Adrenal gland (tissue), 12 donors: Measurements from ENCODE around the gene TET1. TPM values are rescaled to one million over a fixed set of nuclear protein-coding genes. Genes with fewer than 3 reads are reported as not detected.

Experiments used
- DNase-seq, 7 donors: peaks; one replicate each; pipeline ENCODE4 v3.0.0-alpha.2; 2019 to 2020
- H3K27ac ChIP-seq, 5 donors: fragments of 200-600 bp; sonication (generic) in 4 of 5; 1 replicate in 3 of 5; 2 replicates in 2 of 5; pipeline versions ENCODE4 v1.5.1 to v1.8.0; 2016 to 2020; ENCODE audit warnings: mild to moderate bottlenecking in 1 of 5
- H3K27me3 ChIP-seq: fragments of 200-600 bp; 2 replicates; pipeline ENCODE4 v1.8.0; 2021
- H3K36me3 ChIP-seq, 2 donors: fragments of 200-600 bp; replicated peaks in 1 of 2; 1 replicate in 1 of 2; 2 replicates in 1 of 2; pipeline versions ENCODE4 v1.5.1 to v1.8.0; 2018 to 2022
- H3K4me1 ChIP-seq, 2 donors: fragments of 200-600 bp; replicated peaks in 1 of 2; 1 replicate in 1 of 2; 2 replicates in 1 of 2; pipeline versions ENCODE4 v1.5.1 to v1.8.0; 2018 to 2021
- H3K4me3 ChIP-seq, 4 donors: fragments of 200-600 bp; sonication (generic) in 3 of 4; one replicate each; pipeline ENCODE4 v1.5.1; 2016 to 2018
- H3K9me3 ChIP-seq, 3 donors: fragments of 200-600 bp; sonication (generic) in 1 of 3; replicated peaks in 1 of 3; 1 replicate in 2 of 3; 2 replicates in 1 of 3; pipeline versions ENCODE4 v1.5.1 to v1.8.0; 2016 to 2021
- POLR2A ChIP-seq, 2 donors: fragments of 450-650 bp; IDR thresholded peaks; one replicate each; pipeline ENCODE4 v1.6.1; 2017; ENCODE audit warnings: antibody characterized with exemption in 2 of 2, mild to moderate bottlenecking in 2 of 2, moderate library complexity in 1 of 2
- WGBS, 4 donors: extraction: QIAGEN DNeasy Blood & Tissue Kit in 2 of 4; methylation state at CpG; one replicate each; pipeline versions ENCODE4 v1.1.5 to v1.1.7; 2013 to 2017; 5-methylcytosine and 5-hydroxymethylcytosine counted together
- intact Hi-C, 2 donors: fragments of 100-400 bp; cut with DNase I; formaldehyde crosslinking; loops; one replicate each; pipeline versions ENCODE4 v1.14.1 to v1.15.0; 2022 to 2023
- polyA plus RNA-seq, 3 donors: library from polyadenylated mRNA; stranded (reverse); fragments of 200-250 nt in 2 of 3; fragments of 350-450 nt in 1 of 3; fragmentation: Illumina TruSeq in 1 of 3; extraction: RNeasy Lipid Tissue Mini Kit (QIAGEN cat#74804) in 1 of 3; gene quantifications; one replicate each; pipeline ENCODE4 v1.2.3, GENCODE V29; 2013 to 2014
- total RNA-seq, 9 donors: library from RNA; depleted of rRNA in 4 of 9; stranded (reverse); fragments of >200 nt in 4 of 9; fragments of 120-200 nt in 1 of 9; fragmentation: NEBNext Ultra II Directional in 1 of 9; extraction: Animal tissue kit (Norgen Biotek cat#: 25700) in 1 of 9; gene quantifications; one replicate each; pipeline versions ENCODE4 v1.1.0 to v1.2.4, GENCODE V29; 2013 to 2023
- TF ChIP-seq, protein P1 (sequence below), 6 experiments: fragments of 450-650 bp in 4 of 6; fragments of 200-600 bp in 2 of 6; sonication (generic) in 1 of 6; IDR thresholded peaks; 1 replicate in 5 of 6; 2 replicates in 1 of 6; pipeline versions ENCODE4 v1.5.1 to v1.8.0; 2016 to 2021; ENCODE audit warnings: antibody characterized with exemption in 6 of 6, mild to moderate bottlenecking in 2 of 6, moderate library complexity in 1 of 6
- donor health status: healthy with polysubstance abuse.
- donor health status: Bipolar disorder and iron deficiency.
- donor health status: DM: yes; HTN: yes; CAD: no.
- donor health status: DM: no; HTN: no; CAD: no.
- donor health status: DM: no; HTN: no; CAD: no.
- donor health status: DM: yes; HTN: yes; CAD: no.

Gene TET1
- total and polyA plus RNA-seq, 12 donors: 0.07 to 10.0 (median 1.4) TPM

DNA sequence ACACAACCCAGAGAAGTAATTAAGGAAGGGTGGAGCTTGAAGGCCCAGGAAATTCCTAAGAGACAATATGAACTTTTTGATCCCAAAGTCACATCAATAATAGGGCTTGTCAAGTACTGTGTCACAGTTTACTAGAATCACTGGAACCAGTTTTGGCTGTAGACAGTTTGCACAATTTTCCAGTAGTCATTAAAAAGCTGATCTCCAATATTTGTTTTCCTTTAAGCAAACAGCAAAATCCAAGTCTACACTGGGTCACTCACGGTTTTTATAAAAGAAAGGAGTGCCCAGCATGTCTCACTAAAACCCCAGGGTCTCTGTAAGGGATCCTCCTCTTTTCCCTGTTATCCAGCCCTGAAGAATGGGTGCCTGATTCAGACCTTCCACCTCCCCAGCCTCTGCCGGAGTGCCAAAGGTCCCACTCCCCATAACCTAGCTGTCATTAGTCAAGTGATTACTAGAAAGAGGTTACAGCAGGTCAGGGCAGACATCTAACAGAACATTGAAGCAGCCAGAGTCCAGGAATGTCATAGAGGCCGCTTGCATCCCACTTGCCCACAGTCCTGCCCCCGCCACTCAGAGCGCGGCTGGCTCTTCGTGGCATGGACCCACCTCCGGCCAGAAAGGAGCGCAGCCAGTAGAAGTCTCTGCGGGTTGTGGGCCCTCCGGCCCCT, 33.4 kb upstream of the TET1 start:
- no peak for DNase-seq
- no peaks in the 10 kb centered on the region for H3K9me3 ChIP-seq
- H3K27me3 ChIP-seq: no peaks in the 10 kb centered on the region
- intact Hi-C loops: no loop called here
- 0 to 5% (median 1%) methylated on average over 2 to 11 of the region's 11 CpGs for WGBS, 4 donors
- TF ChIP-seq, protein P1, sequence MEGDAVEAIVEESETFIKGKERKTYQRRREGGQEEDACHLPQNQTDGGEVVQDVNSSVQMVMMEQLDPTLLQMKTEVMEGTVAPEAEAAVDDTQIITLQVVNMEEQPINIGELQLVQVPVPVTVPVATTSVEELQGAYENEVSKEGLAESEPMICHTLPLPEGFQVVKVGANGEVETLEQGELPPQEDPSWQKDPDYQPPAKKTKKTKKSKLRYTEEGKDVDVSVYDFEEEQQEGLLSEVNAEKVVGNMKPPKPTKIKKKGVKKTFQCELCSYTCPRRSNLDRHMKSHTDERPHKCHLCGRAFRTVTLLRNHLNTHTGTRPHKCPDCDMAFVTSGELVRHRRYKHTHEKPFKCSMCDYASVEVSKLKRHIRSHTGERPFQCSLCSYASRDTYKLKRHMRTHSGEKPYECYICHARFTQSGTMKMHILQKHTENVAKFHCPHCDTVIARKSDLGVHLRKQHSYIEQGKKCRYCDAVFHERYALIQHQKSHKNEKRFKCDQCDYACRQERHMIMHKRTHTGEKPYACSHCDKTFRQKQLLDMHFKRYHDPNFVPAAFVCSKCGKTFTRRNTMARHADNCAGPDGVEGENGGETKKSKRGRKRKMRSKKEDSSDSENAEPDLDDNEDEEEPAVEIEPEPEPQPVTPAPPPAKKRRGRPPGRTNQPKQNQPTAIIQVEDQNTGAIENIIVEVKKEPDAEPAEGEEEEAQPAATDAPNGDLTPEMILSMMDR (IDR thresholded peaks at IDR 0.05): no peak
- TF ChIP-seq POLR2A (IDR thresholded peaks at IDR 0.05): no peak
- H3K4me3 ChIP-seq: peak overlapping the region; percentile 55 to 98 (median 83)
- H3K36me3 ChIP-seq: no peaks in the 10 kb centered on the region
- H3K4me1 ChIP-seq: peaks cover 0 to 4% of the 10 kb centered on the region in 2 donors
- H3K27ac ChIP-seq: peak overlapping the region; percentile 82 to 97 (median 91)

GRCh38 chr10:68536973-68537372, 23.2 kb upstream of the TET1 start:
- DNase-seq: no peak
- H3K27ac ChIP-seq: no peak overlapping the region
- H3K27me3 ChIP-seq: no peaks in the 10 kb centered on the region

GRCh38 chr10:68537796-68538195, 22.3 kb upstream of the TET1 start:
- no peak overlapping the region for H3K27ac ChIP-seq
- no peak overlapping the region for H3K4me3 ChIP-seq
- no peaks in the 10 kb centered on the region for H3K27me3 ChIP-seq
- intact Hi-C loops: no loop called here
- 72 to 93% (median 88%) methylated on average over 6 of the region's 6 CpGs for WGBS, 4 donors
- no peaks in the 10 kb centered on the region for H3K36me3 ChIP-seq
- H3K4me1 ChIP-seq: peaks cover 0 to 1% of the 10 kb centered on the region in 2 donors
- TF ChIP-seq POLR2A (IDR thresholded peaks at IDR 0.05): no peak
- TF ChIP-seq, protein P1 (IDR thresholded peaks at IDR 0.05): no peak
- H3K9me3 ChIP-seq: no peaks in the 10 kb centered on the region
- DNase-seq: no peak

More at GRCh38 chr10:68536973-68537372, 23.2 kb upstream of the TET1 start:
- H3K4me3 ChIP-seq: no peak overlapping the region
- TF ChIP-seq POLR2A (IDR thresholded peaks at IDR 0.05): no peak
- TF ChIP-seq, protein P1 (IDR thresholded peaks at IDR 0.05): no peak
- intact Hi-C loops: no loop called here
- no peaks in the 10 kb centered on the region for H3K36me3 ChIP-seq
- no peaks in the 10 kb centered on the region for H3K9me3 ChIP-seq
- 80 to 83% (median 81%) methylated on average over 5 to 9 of the region's 9 CpGs for WGBS, 4 donors
- no peaks in the 10 kb centered on the region for H3K4me1 ChIP-seq

GRCh38 chr10:68543004-68543918, 16.9 kb upstream of the TET1 start:
- intact Hi-C loops: loop anchor here in 1 of 2 donors (10.0 kb wide), 1 partner anchor 182 kb away; the partner anchor contains the start of gene CCAR1
- no peaks in the 10 kb centered on the region for H3K27me3 ChIP-seq
- no peaks in the 10 kb centered on the region for H3K9me3 ChIP-seq
- no peaks in the 10 kb centered on the region for H3K36me3 ChIP-seq
- peaks cover 0 to 7% of the 10 kb centered on the region in 2 donors for H3K4me1 ChIP-seq
- no peak overlapping the region for H3K4me3 ChIP-seq
- no peak overlapping the region for H3K27ac ChIP-seq
- 52 to 58% (median 53%) methylated on average over 5 of the region's 5 CpGs for WGBS, 4 donors
- TF ChIP-seq POLR2A (IDR thresholded peaks at IDR 0.05): no peak
- TF ChIP-seq, protein P1 (IDR thresholded peaks at IDR 0.05): no peak
- DNase-seq: peak in 3 of 7 donors; percentile 18 to 34 (median 30)
